ENCODE data around the gene NANS. TPM values are rescaled to one million over a fixed set of nuclear protein-coding genes. Genes with fewer than 3 reads are reported as not detected.

The NANS gene
- total and polyA plus RNA-seq, 2 of the 13 experiments (the other 11 are each of a cell fraction or from before 2014, with no cell fraction given), result 86.9 to 203 TPM

DNA sequence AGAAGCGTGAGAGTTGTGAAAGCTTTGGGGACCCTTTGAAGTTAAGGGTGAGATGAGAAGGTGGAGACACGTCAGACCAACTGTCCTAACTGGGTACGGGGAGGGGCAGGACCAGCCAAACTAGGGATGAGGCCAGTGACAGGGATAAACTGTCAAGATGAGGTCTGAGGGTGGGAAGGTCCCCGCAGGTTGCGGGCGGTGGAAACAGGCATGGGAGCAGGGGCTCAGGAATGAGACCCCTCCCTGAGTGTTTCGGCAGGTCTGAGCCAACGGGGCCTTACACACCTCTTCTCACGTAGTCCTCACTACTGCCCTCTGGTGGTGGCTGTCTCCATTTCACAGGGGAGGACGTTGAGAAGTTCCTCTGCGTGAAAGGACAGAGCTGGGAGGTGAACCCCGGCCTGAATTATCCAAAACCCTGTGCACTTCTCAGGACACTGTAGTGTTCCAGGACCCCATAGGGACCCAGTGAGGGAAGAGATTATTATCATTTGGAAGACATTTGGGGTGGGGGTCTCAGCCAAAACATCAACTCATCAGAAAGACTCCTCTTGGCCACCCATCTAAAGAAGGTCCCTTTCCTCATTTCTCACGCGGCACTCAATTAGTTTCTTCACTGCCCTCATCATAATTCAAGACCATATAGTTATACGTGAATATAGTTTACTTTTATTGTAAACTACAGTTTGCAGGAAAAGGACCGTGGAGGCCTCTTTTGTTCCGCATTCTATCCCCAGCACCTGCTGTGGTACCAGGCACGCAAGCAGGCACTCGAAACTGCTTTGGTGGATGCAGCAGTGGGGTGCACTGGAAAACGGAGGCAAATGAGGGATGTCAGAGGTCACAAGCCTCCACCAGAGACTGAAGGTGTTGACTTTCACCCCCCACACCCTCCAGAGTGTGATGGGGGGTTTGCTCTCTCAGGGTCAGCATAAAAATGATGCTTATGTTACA, 21.7 kb upstream of the NANS start (continued):
- TF ChIP-seq ZNF256 (CRISPR knock-in tag; conservative IDR thresholded peaks at IDR 0.05), result no peak
- TF ChIP-seq ZNF644 (CRISPR knock-in tag; IDR thresholded peaks at IDR 0.05; ENCODE audit: low read depth), result no peak
- TF ChIP-seq NCOA1 (CRISPR knock-in tag; IDR thresholded peaks at IDR 0.05), result 0 out of 2 replicates have a peak, but pooled peaks have one; percentile 37
- TF ChIP-seq ZNF383 (CRISPR knock-in tag; IDR thresholded peaks at IDR 0.05; ENCODE audit: borderline replicate concordance), result no peak
- TF ChIP-seq NRL (CRISPR knock-in tag; IDR thresholded peaks at IDR 0.05; ENCODE audit: borderline replicate concordance), result no peak
- TF ChIP-seq PCBP1 (IDR thresholded peaks at IDR 0.05; ENCODE audit: borderline replicate concordance, low read depth, low read length), result no peak
- no peak for TF ChIP-seq TBX2 (CRISPR knock-in tag; IDR thresholded peaks at IDR 0.05; ENCODE audit: borderline replicate concordance)
- no peak for TF ChIP-seq EZH2 (conservative IDR thresholded peaks at IDR 0.05; ENCODE audit: low read depth, low read length)
- no peak for TF ChIP-seq MYPOP (CRISPR knock-in tag; IDR thresholded peaks at IDR 0.05)
- no peak for TF ChIP-seq KLF11 (CRISPR knock-in tag; IDR thresholded peaks at IDR 0.05)
- TF ChIP-seq ZFP36L1 (CRISPR knock-in tag; IDR thresholded peaks at IDR 0.05), result no peak
- no peak for TF ChIP-seq DZIP1 (CRISPR knock-in tag; IDR thresholded peaks at IDR 0.05)
- 0 out of 2 replicates have a peak, but pooled peaks have one; percentile 36 for TF ChIP-seq ZNF646 (CRISPR knock-in tag; IDR thresholded peaks at IDR 0.05)
- peak; percentile 46 for TF ChIP-seq STAG1 (CRISPR knock-in tag; IDR thresholded peaks at IDR 0.05)
- no peak for TF ChIP-seq SNAPC5 (CRISPR knock-in tag; IDR thresholded peaks at IDR 0.05; ENCODE audit: borderline replicate concordance)
- no peak for TF ChIP-seq ZFP36 (IDR thresholded peaks at IDR 0.05; ENCODE audit: borderline replicate concordance, low read depth, low read length, partially characterized antibody)

Measured in HepG2 (cell line).